Stimulated activated CD4-positive, alpha-beta T cell treated with anti-CD3 and anti-CD28 coated beads, Interleukin-2, amount 100 ng/mL, for 48 hours (primary cell): ENCODE measurements around the gene VASN.

Experiments used
- DNase-seq, 2 donors: peaks; one replicate each; pipeline ENCODE4 v3.0.0-alpha.2; 2020

Gene VASN

DNA sequence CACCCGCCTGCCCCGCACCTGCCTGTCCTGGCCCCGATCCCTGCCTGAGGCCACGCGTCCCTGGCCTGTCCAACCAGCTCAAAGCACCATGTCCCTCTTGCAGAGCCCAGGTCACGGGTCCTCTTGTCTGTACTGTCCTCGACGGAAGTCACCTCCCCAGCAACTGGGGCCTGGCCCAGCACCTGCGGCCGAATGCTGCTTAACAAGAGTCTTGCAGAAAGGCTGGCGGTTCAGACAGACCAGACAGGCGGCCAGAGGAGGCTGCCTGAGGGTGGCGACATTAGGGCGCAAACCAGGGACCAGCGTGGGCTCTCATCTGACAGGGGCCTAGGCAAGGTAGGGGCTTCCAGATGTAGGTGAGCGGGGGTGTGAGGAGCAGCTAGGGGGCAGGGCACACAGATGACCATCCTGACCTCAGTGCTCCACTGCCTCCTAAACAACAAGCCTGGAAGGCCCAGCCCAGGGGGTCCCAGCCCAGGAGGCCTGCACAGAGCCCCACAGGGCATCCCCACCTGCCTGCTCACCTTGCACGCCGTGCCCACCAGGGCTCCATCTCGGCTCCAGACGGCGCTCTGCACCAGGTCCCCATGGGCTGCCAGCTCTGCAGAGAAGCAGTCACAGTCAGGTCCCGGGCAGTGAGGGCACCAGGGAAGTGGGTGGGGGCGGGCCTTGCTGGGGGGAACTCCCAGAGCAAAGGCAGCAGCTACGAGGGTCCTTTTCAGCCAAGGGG, 33.5 kb downstream of the VASN start:
- DNase-seq, result no peak

DNA sequence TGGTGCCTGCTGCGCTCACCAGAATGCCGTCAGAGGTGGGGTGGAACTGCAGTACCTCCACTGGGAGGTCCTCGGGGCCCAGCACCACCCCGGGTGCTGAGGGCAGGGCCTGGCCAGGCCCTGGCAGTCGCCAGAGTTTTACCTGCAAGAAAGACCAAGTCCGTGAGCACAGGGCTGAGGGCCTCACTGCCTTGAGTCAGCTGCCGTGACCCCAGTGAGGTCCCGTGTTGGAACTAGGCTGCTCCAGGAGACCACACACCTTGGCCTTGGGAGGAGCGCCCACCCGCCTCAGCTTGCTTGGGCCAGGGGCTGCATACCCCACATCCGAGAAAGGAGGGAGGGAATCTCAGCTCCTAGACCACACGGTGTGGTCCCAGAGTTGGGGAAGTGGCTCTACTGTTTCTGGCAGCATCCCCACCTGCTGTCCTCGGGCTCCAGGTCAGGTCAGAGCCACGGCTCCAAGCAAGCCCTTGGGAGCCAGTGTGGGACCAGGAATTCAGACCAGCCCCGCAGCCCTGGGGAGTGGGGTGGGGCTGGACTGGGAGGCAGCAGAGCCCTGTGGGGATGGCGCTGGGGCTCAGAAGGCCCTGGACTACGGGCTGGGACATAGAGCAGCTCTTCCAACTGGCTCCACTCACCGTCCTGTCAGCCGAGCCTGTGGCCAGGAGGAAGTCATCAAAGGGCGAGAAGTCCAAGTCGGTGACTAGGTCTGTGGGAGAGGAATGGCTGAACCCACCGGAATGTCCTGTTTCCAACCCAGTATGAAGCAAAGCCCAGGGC, 36.1 kb downstream of the VASN start:
- no peak for DNase-seq

DNA sequence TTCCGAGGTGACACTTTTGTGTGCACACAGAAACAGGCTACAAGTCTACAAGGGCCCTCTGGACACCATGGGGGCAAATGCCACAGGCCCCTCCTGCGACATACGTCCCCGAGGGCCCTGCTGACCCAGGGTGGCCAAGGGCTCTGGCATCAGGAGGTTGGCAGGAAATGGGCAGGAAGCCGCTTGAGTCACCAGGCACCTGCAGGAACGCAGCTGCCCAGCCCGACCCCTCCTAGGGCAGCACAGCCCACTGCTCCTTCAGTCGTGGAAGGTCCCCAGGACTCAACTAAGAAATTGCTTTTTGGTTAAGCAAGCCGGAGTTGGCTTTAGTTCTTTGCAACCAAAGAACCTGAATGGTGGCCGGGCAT, 36.7 kb downstream of the VASN start:
- no peak for DNase-seq

DNA sequence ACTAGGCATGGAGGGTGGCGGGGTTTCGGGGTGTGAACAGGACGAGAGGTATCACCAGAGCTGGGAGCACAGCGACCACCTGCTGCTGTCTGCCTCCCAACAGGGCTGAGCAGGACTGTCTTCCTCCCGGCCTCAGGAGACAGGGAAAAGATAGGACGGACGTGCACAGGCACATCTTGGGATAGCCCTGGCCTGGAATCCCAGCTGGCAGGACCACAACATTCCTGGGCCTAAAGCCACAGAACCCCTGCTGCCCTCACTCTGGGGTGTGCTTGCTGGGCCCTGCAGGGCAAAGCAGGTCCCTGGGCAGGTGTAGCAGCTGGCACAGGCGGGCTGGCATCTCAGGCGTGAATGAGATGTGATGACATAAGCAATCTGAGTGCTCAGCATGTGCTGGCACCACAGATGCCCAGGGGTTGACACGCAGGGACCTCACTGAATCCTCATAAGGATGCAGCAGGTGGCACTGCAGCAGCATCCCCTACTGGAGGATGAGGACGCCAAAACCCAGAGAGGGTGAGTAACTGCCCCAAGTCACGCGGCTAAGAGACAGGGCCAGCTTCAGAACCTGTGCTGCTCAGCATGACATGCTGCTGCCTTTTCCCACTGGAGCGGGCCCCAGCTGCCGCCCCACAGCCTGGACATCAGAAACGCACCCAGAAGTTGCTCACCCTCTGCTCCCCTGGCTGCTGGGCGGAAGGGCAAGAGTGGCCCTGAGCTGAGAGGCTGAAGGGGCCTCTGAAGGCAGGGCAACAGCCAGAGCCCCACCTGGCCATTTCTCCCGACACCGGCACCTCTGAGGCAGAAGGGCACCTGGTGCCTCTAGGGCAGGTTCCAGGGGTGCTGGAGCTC, 37.7 kb downstream of the VASN start:
- DNase-seq, result no peak

DNA sequence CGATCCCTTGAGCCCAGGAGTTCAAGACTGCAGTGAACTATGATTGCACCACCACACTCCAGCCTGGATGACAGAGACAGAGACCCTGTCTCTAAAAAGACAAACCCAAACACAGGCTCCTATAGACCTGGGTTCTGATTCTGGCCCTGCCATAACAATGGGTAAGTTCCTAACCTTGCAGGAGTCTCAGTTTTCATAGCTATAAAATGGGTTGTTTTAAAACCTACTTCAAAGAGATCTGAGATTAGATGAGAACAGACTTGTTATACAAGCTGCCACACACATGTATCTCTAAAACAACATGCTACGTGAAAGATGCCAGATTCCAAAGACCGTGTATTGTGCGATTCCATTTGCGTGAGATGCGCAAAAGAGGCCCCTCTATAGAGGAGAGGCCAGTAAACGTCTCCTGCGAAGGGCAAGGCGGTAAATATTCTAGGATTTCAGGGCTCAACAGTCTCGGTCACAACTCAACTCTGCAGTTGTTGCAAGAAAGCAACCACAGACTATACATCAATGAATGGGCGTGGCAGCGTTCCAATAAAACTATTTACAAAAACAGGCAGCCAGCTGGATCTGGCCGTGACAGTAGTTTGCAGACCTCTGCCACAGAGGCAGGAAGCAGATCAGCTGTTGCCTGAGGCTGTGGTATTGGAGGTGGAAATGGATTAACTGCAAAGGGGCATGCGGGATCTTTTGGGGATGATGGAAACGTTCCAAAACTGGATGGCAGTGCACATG, 38.9 kb downstream of the VASN start:
- no peak for DNase-seq

DNA sequence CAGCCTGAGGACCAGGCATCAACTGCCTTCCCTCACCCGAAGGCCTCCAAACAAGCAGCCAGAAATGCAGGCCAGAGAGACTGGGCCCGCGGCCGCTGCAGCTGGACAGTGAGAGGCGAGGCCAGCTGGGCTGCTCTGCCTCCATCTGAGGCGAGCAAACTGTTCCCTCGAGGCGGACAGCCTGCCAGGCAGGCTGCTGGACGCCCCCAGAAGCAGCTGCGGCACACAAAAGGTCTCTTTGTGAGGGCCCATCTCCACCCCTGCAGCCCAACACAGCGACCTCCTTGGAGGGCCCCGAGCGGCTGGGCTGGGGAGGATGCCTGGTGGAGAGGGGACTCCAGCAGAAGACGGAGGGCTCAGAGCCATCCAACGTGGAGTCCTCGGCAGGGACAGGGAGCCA, 40.0 kb downstream of the VASN start:
- DNase-seq, result no peak

DNA sequence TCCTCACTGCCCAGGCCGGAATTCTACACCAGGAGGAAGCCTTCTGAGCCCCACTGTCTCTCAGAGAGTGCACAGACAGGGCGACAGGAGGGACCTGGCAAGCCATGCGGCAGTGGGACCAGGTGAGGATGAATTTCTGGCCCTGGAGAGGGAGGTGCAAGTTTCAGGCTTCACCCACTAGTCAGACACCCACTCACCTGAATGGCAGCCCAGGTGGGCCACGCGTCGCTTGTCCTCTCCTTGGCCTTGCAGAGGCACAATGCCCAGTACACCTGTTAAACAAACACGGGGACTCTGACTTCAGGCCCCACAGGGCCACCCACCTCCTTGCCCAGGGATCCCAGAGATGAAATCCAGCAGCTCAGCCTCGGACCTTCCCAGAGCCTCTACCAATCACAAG, 40.5 kb downstream of the VASN start:
- no peak for DNase-seq

DNA sequence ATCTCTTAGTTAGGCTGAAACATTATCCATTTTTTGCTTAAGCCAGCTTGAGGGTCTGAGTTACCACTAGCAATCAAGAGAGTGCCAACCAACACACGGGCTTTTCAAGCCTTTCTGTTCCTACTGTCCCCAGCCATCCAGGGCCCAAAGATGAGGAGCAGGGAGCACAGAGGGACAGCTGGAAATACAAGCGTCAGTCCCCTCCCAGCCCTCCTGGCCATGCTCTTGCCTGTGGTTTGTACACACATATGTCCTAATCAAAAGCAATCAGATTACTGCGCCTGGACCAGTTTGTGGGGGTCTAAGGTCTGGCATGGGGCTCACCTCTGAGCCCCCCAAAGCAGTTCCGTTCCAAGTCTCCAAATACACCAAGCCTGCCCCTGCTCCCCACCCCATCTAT, 41.2 kb downstream of the VASN start:
- DNase-seq, result no peak

DNA sequence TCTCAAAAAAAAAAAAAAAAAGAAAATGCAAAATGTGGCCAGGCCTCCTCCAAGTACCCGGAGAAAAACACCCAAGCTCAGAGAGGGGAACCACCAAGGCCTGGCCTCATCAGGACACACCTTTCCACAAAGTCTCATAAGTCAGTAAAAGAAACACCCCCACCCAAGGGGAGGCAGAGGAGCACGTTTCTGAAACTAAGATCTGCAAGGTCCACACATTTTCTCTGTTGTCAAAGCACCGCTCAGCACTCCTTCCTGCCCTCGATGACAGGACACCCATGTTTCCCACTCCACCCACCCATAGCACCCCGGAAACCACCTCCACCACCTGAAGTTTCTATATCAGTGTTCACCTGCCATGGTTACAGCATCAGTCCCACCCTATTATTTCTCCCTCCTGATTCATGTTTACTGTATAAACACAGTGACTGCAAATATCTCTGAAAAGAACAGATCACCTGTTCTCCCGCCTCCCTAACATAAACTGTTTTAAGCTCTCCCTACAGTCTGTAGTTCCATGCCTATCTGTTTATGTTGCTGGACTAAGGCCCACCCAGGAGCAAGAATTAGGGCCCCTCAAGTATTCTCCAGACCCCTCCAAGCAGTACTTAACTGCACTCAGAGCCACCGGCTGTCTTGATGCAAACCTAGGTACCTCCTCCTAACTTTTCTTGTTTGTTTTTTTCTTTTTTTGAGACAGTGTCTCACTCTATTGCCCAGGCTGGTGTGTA, 42.7 kb downstream of the VASN start:
- peak; percentile 61 to 68 for DNase-seq

DNA sequence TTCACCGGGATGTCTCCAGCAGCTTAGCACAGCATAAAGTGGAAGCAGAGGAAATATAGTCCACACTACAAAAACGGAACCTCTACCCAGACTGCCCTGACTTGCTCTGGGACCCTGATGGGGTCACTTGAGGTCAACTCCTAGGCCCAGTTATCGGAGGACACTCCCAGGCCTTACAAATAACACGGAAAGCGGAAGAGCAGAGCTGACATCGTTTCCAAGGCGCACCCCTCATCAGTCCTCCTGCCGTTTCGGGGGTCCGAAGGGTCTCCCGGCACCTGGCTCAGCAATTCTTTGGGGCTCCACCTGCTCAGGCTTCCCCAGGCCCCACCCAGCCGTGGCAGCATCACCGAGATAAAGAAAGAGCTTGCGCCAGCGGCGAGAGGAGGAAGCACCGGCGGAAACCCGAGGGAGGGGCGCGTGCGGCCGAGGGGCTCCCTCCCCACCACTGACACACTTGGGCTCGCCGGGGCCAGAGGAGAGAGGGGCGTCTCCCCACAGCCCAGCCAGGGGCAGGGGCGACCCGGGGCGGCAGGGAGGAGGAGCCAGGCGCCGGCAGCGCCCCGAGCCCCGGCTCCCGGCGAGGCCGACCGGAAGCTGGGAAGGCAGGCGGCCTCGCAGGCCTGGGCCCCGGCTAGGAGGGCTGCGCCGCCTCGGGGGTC, 44.0 kb downstream of the VASN start:
- DNase-seq, result peak; percentile 34 to 47

DNA sequence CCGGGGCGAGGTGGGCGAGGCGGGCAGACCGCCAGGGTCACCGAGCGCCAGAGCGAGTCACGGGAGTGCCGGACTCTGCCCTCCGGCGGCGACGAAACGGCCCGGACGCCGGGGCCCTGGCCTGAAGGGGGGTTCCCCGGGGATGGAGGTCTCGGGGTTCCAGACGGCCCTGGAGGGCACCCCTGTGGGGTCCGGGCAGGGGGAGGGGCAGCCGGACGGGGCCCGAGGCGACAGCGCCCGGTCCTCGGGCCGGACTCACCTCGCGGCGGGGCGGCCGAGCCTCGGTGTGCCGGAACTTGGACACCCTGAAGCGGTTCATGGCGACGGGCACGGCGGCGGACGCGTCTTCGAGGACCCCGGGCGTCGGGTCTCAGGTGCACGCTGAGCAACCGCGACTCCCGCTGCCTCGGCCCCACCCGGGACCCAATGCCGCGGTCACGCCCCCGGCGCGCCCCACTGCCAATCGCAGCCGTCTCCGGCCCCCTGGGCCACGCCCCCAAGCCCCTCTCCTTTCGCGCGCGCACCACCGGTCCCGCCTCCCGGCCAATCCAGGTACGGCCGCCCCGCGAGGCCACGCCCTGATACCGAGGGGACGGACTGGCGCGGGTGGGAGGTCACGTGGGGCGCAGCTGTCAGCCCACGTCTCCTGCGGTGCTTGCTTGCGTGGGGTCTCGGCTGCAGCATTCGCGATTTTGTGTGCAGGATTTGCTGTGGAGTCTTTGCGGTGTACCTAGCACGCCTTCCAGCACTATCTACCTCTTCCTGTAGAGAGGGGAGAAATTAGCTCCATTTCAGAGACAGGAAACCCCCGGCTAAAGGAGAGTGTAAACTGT, 44.8 kb downstream of the VASN start, which contains the start of gene CORO7:
TSS of gene CORO7 (minus strand) at position 397 of the 833 bp plus-strand sequence. CDS start at position 319, 78 bp downstream.
- DNase-seq, result peak; percentile 96 to 98

DNA sequence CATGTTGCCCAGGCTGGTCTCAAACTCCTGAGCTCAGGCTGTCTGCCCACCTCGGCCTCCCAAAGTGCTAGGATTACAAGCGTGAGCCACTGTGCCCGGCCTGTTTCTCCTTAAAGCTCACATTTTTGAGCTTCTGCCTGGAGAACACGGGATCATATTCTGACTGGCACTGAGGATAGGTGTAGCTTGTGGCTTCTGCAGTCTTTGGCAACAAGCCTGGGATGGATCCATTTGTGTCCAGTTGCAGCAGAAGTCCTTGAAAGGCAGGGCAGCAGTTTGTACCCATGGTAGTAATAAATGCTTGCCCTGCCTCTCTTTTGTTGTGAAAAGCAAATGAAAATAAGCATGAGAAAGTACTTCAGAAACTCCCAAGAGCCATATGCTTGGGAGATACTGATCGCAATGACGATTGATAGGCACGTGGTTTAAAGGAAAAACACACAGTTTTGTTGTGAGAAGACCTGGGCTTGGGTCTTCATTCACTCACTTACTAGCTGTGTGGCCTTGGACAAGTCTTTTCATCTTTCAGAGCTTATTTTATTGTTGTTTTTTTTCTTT, 47.8 kb downstream of the VASN start:
- DNase-seq, result no peak

DNA sequence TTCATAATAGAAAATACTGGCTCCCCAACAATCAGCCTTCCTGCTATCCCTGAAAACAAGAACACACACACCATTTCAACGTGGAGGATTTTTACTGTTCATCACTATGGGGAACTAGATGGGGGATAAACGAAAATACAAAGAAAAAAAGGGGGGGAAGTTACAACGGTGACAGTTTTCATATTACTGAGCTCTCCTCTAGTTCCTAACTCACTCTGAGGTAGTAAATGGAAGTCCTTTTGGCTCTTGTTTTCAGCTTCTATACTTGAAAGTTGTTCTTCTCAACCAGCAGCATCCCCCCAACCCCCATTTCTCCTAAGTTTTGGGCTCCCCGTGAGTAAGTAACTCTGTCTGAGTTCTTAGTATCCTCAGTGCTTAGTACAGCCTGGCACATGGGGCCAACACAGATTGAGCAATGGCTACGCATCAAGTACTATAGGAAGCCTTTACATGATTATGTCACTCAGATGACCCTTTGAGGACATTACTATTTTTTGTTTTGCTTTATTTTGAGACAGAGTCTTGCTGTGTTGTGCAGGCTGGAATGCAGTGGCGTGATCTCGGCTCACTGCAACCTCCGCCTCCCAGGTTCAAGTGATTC, 49.0 kb downstream of the VASN start:
- no peak for DNase-seq

DNA sequence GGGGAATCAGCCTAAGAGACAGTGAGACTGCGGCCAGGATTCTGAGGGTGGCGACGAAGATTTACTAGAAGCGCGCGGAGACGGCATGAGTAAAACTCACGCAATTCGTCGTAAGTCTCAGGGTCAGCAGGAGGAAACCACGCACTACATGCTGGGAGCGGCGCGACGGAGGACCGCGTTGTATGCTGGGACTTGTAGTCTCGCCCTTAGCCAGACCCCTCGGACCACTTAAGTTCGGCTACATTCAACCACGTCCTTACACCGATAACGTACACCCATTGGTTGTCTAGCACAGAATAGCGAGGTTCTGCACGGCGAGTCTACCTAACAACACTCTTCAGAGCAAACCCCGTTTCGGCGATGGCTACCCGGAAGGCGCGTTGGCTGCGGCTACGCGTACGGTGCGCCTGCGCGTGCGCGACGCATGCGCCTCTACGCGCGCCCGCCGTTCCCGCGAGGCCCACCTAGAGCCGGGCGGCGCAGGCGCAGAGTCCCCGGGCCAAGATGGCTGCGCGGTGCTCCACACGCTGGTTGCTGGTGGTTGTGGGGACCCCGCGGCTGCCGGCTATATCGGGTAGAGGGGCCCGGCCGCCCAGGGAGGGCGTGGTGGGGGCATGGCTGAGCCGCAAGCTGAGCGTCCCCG, 53.9 kb downstream of the VASN start, which contains the start of gene DNAJA3:
TSS of gene DNAJA3 (plus strand) at position 491 of the 643 bp plus-strand sequence. CDS start at position 505, 14 bp downstream.
- peak; percentile 87 to 90 for DNase-seq

DNA sequence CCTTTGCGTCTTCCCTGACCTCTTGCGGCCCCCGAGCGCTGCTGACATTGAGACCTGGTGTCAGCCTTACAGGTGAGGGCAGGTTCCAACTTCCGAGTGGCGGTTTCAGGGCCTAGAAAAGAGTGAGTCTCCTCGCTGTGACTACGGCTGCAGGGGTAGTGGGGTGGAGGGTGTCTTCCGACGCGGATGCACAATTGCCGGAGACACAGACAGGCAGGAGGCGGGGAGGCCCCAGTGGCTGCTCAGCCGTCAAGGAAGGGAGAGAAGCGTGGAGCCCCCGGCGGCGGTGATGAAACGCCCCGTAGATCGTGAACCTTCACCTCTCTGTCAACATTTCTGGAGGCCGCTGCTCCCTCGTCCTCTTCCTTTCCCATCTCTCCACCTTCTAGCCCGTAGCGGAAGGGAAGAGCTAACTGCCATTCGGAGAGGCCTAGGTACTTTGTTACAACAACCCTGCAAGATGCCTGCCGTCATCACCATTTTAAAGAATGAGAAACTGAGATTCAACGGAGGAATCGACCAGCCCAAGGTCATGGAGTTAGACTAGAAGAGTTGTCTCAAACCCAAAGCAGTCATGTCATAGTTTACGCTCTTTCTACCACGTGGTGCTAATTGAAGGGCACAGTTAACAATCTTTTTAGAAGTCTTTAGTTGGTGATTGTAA, 54.5 kb downstream of the VASN start:
- DNase-seq, result no peak

DNA sequence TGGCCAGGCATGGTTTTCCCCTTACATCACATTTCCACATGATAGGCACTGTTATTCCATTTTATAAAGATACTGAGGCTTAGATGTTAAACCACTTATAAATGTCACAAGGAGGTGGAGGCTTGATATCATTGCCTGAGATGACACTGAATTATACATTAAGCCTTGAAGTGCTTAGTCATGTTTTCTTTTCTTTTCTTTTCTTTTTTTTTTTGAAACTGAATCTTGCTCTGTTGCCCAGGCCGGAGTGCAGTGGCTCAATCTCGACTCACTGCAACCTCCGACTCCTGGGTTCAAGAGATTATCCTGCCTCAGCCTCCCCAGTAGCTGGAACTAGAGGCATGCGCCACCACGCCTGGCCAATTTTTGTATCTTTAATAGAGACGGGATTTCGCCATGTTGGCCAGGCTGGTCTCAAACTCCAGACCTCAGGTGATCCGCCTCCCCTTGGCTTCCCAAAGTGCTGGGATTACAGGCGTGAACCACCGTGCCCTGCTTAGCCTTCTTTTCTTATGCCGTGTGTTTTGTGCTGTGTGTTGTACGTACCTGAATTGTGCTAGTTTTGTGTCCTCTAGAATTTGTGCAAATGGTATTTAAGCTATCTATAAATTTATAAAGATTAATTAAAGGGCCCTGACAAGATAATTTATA, 55.2 kb downstream of the VASN start:
- DNase-seq, result no peak

DNA sequence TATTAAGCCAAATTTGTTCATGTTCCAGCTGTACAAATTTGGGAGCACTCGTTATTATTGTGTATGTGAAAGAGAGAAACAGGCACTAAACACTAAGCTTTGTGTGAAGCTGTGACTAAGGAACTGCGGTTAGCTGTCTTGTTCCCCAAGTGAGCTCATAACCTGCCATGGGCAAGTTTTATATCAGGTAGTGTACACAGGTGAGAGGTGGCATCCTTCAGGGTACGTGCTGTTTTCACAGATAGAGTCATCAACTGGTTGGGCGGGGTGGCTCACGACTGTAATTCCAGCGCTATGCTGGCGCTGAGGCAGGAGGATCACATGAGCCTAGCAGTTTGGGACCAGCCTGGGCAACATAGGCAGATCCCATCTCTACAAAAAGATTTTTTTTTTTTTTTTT, 56.9 kb downstream of the VASN start:
- DNase-seq, result no peak

DNA sequence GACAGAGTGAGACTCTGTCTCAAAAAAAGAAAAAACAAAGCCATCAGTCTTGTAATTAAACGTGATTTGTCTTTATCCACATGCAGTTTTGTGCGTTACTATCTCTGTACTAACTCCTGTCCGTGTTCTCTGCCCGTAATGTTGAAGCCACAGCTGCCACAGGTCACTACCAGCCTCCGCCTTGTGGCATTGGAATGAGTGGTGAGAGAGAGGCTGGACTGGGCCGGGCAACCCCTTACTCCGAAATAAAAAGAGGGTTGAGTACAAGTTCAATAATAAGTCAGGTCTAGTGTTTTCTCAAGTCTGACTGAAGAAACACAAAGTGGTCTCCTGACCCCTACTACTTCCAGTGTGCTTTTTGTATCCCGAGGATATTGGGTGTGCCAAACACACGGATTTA, 59.4 kb downstream of the VASN start:
- DNase-seq, result no peak
